Measurements from ENCODE around the gene LYSET. TPM values are rescaled to one million over a fixed set of nuclear protein-coding genes. Genes with fewer than 3 reads are reported as not detected.

LYSET gene
- 17.7 and 18.5 TPM in 2 replicates for polyA plus RNA-seq (2012; rRNA removed)
- 24.5 and 27.0 TPM in 2 replicates for polyA plus RNA-seq (2012; cell fraction: cytosol; rRNA removed)
- 3.8 and 10.2 TPM in 2 replicates for polyA plus RNA-seq (2012; cell fraction: nucleus; rRNA removed)

DNA sequence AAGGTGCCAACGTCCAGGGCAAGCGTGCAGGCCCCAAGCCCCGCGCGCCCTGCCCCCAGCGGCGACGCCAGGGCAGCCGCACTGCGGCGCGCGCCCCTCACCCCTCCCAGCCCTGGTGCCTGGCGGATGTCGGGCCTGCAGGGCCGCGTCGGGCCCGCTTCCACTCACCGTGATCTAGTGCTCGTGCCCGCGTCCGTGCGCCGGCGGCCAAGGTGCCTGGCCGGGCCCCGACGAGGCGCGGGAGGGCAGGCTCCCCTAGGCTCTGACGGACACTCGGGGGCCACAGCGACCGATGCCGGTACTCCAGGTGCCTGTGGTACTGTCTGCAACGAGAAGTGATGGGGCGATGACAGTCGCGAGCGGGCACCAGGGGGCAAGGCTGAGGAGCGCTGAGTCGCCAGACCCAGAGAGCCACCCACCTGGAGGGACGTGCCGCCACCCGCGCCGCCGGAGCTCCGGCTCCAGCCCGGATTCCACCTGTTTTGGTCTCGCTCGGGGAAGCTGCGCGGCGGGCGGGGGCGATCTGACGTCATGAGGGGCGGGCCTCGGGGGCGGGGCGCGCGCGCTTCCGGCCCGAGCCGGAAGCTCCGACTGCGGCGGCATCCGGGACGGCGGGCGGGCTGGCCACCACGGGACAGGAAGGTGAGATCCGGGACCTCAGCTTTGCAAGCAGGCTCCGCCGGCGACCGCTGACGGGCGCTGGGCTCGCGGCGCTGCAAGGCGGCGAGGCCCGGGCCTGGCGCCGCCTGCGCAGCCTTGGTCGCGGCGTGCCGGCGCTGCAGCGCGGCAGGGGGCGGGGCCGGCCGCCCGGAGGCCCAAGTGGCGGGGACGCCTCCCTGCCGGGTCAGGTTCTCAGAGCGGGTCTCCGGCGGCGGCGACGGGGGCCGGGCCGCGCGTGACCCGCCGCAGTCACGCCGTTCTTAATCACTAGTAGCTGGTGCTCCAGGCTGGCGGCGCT lies at the start of gene LYSET, which contains the start of gene MOAP1:
Gene LYSET, plus strand, starts transcription at position 927 of the 958 bp plus-strand sequence. CDS start 89 bp downstream, outside the sequence.
Gene MOAP1, minus strand, starts transcription at position 507 of the 958 bp plus-strand sequence. CDS start 655 bp downstream, outside the sequence.
- WGBS (ENCODE audit: low lambda C conversion rate): 0% methylated on average over 9 of the region's 124 CpGs
- H3K4me3 ChIP-seq (ENCODE audit: low read depth in 2 of 2, low read length in 1 of 2): peak within 1 kb of the TSS; percentile 94 to 99
- no peaks in the 10 kb centered on the region for H3K9me3 ChIP-seq
- H3K36me3 ChIP-seq (replicated peaks in 1 of 2; ENCODE audit: control insufficient read depth in 1 of 2, insufficient read depth in 2 of 2, low read length in 1 of 2): peaks cover 36 to 39% of the 10 kb centered on the region in 2 experiments
- H2AFZ ChIP-seq (ENCODE audit: low read depth): peak within 1 kb of the TSS; percentile 96
- H4K20me1 ChIP-seq (ENCODE audit: insufficient read depth): peaks cover 4% of the 10 kb centered on the region; the same call in 1 of the 2 replicates
- H3K4me1 ChIP-seq (ENCODE audit: control insufficient read depth in 1 of 2, insufficient read depth in 2 of 2, low read depth in 1 of 2, low read length in 1 of 2): peaks cover 2 to 17% of the 10 kb centered on the region in 2 experiments; a peak in 2 of 4 replicates
- H3K4me2 ChIP-seq: peak within 1 kb of the TSS; percentile 95
- POLR2A ChIA-PET: interaction anchor here (0.6 to 1.6 kb wide), 12 partner anchors 22 to 478 kb away, joined by 3 to 19 read pairs (median 3); partner anchors contain the start of genes GON7, ITPK1 and UBR7
- H3K9me2 ChIP-seq: no peaks in the 10 kb centered on the region
- CTCF ChIA-PET: interaction anchor here (0.7 to 1.7 kb wide), 10 partner anchors 10 to 436 kb away, joined by 3 to 7 read pairs (median 4); partner anchors contain the start of gene UBR7
- peaks cover 52% of the 10 kb centered on the region for H3K79me2 ChIP-seq (ENCODE audit: insufficient read depth)
- peak within 1 kb of the TSS; percentile 92 to 94 for H3K27ac ChIP-seq (ENCODE audit: low read depth in 2 of 2, low read length in 1 of 2)
- peak; percentile 98 for DNase-seq
- peak within 1 kb of the TSS; percentile 92 for H3K9ac ChIP-seq
- no peaks in the 10 kb centered on the region for H3K27me3 ChIP-seq (ENCODE audit: insufficient read depth)
- peaks cover 4% of the 10 kb centered on the region for H3F3A ChIP-seq (replicated peaks; ENCODE audit: insufficient read depth)
- TF ChIP-seq RCOR1 (IDR thresholded peaks at IDR 0.05; ENCODE audit: low read length) (no peak), TCF12 (IDR thresholded peaks at IDR 0.05) (0 out of 2 replicates have a peak, but pooled peaks have one; percentile 5), JUND (IDR thresholded peaks at IDR 0.05) (no peak), FOSL2 (IDR thresholded peaks at IDR 0.05; ENCODE audit: borderline replicate concordance, low read depth) (no peak), RXRA (IDR thresholded peaks at IDR 0.05; ENCODE audit: borderline replicate concordance, low read depth) (no peak), GABPA (IDR thresholded peaks at IDR 0.05; ENCODE audit: low read depth) (peak; percentile 80), GATA2 (CRISPR knock-in tag; IDR thresholded peaks at IDR 0.05) (0 out of 2 replicates have a peak, but pooled peaks have one; percentile 20), CTCF (IDR thresholded peaks at IDR 0.05) (peak; percentile 31), PBX3 (IDR thresholded peaks at IDR 0.05) (no peak), NRF1 (IDR thresholded peaks at IDR 0.05; ENCODE audit: low read depth, low read length) (0 out of 2 replicates have a peak, but pooled peaks have one; percentile 24), ELF1 (IDR thresholded peaks at IDR 0.05) (0 out of 2 replicates have a peak, but pooled peaks have one; percentile 50), MEF2A (IDR thresholded peaks at IDR 0.05; ENCODE audit: borderline replicate concordance, low read depth) (no peak), NFIC (IDR thresholded peaks at IDR 0.05; ENCODE audit: borderline replicate concordance) (no peak), EP300 (IDR thresholded peaks at IDR 0.05; ENCODE audit: borderline replicate concordance in 1 of 2, low read depth in 1 of 2, low read length in 1 of 2) (no peak), YY1 (IDR thresholded peaks at IDR 0.05; ENCODE audit: low read depth) (no peak), RAD21 (IDR thresholded peaks at IDR 0.05; ENCODE audit: low read length) (no peak), POLR2AphosphoS5 (IDR thresholded peaks at IDR 0.05; ENCODE audit: low read depth, low read length) (peak; percentile 71), FOXM1 (IDR thresholded peaks at IDR 0.05; ENCODE audit: low read depth) (no peak), TAF1 (IDR thresholded peaks at IDR 0.05; ENCODE audit: borderline replicate concordance, low read depth, low read length) (peak; percentile 61; the same call in 1 of the 2 replicates), FOXJ3 (CRISPR knock-in tag; IDR thresholded peaks at IDR 0.05) (no peak), MXI1 (IDR thresholded peaks at IDR 0.05; ENCODE audit: low read depth, low read length) (peak; percentile 67)
- TF ChIP-seq, protein P1, sequence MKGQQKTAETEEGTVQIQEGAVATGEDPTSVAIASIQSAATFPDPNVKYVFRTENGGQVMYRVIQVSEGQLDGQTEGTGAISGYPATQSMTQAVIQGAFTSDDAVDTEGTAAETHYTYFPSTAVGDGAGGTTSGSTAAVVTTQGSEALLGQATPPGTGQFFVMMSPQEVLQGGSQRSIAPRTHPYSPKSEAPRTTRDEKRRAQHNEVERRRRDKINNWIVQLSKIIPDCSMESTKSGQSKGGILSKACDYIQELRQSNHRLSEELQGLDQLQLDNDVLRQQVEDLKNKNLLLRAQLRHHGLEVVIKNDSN (IDR thresholded peaks at IDR 0.05; ENCODE audit: borderline replicate concordance, low read depth): 0 out of 2 replicates have a peak, but pooled peaks have one; percentile 5
- TF ChIP-seq, protein P2, sequence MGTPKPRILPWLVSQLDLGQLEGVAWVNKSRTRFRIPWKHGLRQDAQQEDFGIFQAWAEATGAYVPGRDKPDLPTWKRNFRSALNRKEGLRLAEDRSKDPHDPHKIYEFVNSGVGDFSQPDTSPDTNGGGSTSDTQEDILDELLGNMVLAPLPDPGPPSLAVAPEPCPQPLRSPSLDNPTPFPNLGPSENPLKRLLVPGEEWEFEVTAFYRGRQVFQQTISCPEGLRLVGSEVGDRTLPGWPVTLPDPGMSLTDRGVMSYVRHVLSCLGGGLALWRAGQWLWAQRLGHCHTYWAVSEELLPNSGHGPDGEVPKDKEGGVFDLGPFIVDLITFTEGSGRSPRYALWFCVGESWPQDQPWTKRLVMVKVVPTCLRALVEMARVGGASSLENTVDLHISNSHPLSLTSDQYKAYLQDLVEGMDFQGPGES (IDR thresholded peaks at IDR 0.05; ENCODE audit: low read depth, low read length): no peak
- TF ChIP-seq, protein P3, sequence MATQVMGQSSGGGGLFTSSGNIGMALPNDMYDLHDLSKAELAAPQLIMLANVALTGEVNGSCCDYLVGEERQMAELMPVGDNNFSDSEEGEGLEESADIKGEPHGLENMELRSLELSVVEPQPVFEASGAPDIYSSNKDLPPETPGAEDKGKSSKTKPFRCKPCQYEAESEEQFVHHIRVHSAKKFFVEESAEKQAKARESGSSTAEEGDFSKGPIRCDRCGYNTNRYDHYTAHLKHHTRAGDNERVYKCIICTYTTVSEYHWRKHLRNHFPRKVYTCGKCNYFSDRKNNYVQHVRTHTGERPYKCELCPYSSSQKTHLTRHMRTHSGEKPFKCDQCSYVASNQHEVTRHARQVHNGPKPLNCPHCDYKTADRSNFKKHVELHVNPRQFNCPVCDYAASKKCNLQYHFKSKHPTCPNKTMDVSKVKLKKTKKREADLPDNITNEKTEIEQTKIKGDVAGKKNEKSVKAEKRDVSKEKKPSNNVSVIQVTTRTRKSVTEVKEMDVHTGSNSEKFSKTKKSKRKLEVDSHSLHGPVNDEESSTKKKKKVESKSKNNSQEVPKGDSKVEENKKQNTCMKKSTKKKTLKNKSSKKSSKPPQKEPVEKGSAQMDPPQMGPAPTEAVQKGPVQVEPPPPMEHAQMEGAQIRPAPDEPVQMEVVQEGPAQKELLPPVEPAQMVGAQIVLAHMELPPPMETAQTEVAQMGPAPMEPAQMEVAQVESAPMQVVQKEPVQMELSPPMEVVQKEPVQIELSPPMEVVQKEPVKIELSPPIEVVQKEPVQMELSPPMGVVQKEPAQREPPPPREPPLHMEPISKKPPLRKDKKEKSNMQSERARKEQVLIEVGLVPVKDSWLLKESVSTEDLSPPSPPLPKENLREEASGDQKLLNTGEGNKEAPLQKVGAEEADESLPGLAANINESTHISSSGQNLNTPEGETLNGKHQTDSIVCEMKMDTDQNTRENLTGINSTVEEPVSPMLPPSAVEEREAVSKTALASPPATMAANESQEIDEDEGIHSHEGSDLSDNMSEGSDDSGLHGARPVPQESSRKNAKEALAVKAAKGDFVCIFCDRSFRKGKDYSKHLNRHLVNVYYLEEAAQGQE (IDR thresholded peaks at IDR 0.05; ENCODE audit: low read depth, low read length): no peak
